ENCODE measurements around the gene KRT86.

DNA sequence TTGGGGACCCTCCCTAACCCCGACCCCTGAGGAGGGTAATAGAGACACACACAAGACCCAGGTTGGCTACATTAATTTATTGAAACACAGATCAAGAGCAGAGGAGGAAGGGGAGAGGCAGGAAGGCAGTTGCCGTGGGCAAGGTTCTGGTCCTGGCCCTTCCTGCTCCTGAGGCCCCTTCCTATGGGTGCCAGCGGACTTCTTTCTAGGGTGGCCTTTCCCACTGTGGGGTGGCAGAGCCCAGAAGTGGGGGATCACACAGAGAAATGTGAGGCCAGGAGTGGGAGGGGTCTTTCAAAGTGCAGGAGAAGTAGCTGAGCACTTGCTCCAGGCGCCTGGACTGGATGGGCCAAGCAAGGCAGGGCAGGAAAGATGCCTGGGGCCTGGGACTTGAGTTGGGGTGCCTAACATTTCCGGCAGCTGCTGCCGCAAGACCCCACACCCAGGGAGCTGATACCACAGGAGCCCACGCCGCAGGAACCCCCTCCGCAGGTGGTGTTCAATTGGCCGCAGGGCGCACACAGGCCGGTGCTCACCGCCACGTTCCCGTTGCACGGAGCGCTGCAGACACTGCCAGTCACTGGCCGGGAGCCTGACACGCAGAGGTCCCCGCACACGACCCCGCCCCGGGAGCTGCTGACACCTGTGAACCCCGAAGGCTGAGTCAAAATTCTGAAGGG, 11.5 kb downstream of the KRT86 start:
- TF ChIP-seq, protein P1, sequence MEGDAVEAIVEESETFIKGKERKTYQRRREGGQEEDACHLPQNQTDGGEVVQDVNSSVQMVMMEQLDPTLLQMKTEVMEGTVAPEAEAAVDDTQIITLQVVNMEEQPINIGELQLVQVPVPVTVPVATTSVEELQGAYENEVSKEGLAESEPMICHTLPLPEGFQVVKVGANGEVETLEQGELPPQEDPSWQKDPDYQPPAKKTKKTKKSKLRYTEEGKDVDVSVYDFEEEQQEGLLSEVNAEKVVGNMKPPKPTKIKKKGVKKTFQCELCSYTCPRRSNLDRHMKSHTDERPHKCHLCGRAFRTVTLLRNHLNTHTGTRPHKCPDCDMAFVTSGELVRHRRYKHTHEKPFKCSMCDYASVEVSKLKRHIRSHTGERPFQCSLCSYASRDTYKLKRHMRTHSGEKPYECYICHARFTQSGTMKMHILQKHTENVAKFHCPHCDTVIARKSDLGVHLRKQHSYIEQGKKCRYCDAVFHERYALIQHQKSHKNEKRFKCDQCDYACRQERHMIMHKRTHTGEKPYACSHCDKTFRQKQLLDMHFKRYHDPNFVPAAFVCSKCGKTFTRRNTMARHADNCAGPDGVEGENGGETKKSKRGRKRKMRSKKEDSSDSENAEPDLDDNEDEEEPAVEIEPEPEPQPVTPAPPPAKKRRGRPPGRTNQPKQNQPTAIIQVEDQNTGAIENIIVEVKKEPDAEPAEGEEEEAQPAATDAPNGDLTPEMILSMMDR (conservative IDR thresholded peaks at IDR 0.05 in 1 of 2, IDR thresholded peaks at IDR 0.05 in 1 of 2; ENCODE audit: low read depth in 1 of 2, low read length in 2 of 2) = no peak
- TF ChIP-seq EZH2 (IDR thresholded peaks at IDR 0.05; ENCODE audit: low read length, missing control alignments) = no peak
